Osteoblast (primary cell): ENCODE measurements around the gene SAA4. TPM values are rescaled to one million over a fixed set of nuclear protein-coding genes. Genes with fewer than 3 reads are reported as not detected.

ENCODE experiments used
- DNase-seq: peaks from one replicate; pipeline ENCODE4 v3.0.0; 2011; ENCODE audit warnings: low spot score, mixed read lengths; ENCODE audit not compliant: insufficient read length; ENCODE audit errors: missing footprints
- H2AFZ ChIP-seq: 2 replicates; pipeline ENCODE4 v1.6.0; 2011; ENCODE audit warnings: mild to moderate bottlenecking, low read length
- H3K27ac ChIP-seq: 2 replicates; pipeline ENCODE4 v1.5.1; 2011; ENCODE audit warnings: mild to moderate bottlenecking, low read depth, low read length, moderate library complexity
- H3K27me3 ChIP-seq: 2 replicates; pipeline ENCODE4 v1.6.0; 2012; ENCODE audit warnings: mild to moderate bottlenecking, control low read depth, inconsistent platforms, low read length, moderate library complexity; ENCODE audit not compliant: insufficient read depth
- H3K36me3 ChIP-seq: 2 replicates; pipeline ENCODE4 v1.5.1; 2011; ENCODE audit warnings: mild to moderate bottlenecking, low read length, control low read depth, moderate library complexity; ENCODE audit not compliant: insufficient read depth
- H3K4me1 ChIP-seq: 2 replicates; pipeline ENCODE4 v1.5.1; 2011; ENCODE audit warnings: mild to moderate bottlenecking, low read length, control low read depth, moderate library complexity; ENCODE audit not compliant: insufficient read depth
- H3K4me2 ChIP-seq: 2 replicates; pipeline ENCODE4 v1.6.0; 2011; ENCODE audit warnings: mild to moderate bottlenecking, low read length; ENCODE audit not compliant: insufficient read depth
- H3K4me3 ChIP-seq: fragments of 200-600 bp; sonication (generic); 3 replicates; pipeline ENCODE4 v1.5.1; 2012; ENCODE audit warnings: mild to moderate bottlenecking, low read length, inconsistent platforms; ENCODE audit not compliant: insufficient read depth
- H3K79me2 ChIP-seq: 2 replicates; pipeline ENCODE4 v1.6.0; 2012; ENCODE audit warnings: mild to moderate bottlenecking, low read length, control low read depth, inconsistent platforms; ENCODE audit not compliant: insufficient read depth
- H3K9me3 ChIP-seq: 2 replicates; pipeline ENCODE4 v1.5.1; 2011; ENCODE audit warnings: low read depth, low read length, control low read depth
- H4K20me1 ChIP-seq: 2 replicates; pipeline ENCODE4 v1.6.0; 2012; ENCODE audit warnings: mild to moderate bottlenecking, low read length, control low read depth; ENCODE audit not compliant: insufficient read depth
- total RNA-seq: library from RNA; depleted of rRNA; stranded (reverse); fragments of >200 nt; gene quantifications from 2 replicates; pipeline ENCODE4 v1.2.3, GENCODE V29; 2012
- TF ChIP-seq, protein P1 (sequence below): IDR thresholded peaks from 2 replicates; pipeline ENCODE4 v1.5.1; 2011; ENCODE audit warnings: mild to moderate bottlenecking, low read depth, low read length, moderate library complexity; ENCODE audit errors: extremely low read depth

The SAA4 gene
- total RNA-seq, 1 donor = not detected

DNA sequence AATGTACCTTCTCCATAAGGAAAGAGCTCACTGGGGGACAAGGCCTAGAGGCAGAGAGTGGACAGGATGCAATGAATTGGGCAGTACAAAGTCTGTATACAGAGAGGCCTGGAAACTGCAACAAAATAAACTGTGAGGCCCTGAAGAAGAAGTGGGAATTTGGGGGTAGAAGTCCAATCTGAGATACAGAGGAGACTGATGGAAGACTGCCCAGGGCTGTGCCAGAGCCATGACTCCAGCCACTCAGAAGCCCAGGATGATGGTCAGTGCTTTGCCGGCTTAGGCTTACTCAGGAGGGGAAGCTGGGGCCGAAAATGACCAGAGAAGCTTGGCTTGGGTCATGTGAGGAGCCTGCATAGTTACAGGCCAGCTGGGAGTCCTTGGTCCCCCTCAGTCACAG lies 5.7 kb downstream of the SAA4 start:
- Histone ChIP-seq H3K36me3 (no peaks in the 10 kb centered on the region), H3K27ac (no peak overlapping the region), H3K4me3 (no peak overlapping the region), H2AFZ (no peak overlapping the region), H3K4me1 (no peaks in the 10 kb centered on the region), H3K27me3 (peaks cover 4% of the 10 kb centered on the region), H3K9me3 (no peaks in the 10 kb centered on the region), H4K20me1 (no peaks in the 10 kb centered on the region), H3K4me2 (no peak overlapping the region), H3K79me2 (no peaks in the 10 kb centered on the region)
- DNase-seq = no peak
- TF ChIP-seq, protein P1, sequence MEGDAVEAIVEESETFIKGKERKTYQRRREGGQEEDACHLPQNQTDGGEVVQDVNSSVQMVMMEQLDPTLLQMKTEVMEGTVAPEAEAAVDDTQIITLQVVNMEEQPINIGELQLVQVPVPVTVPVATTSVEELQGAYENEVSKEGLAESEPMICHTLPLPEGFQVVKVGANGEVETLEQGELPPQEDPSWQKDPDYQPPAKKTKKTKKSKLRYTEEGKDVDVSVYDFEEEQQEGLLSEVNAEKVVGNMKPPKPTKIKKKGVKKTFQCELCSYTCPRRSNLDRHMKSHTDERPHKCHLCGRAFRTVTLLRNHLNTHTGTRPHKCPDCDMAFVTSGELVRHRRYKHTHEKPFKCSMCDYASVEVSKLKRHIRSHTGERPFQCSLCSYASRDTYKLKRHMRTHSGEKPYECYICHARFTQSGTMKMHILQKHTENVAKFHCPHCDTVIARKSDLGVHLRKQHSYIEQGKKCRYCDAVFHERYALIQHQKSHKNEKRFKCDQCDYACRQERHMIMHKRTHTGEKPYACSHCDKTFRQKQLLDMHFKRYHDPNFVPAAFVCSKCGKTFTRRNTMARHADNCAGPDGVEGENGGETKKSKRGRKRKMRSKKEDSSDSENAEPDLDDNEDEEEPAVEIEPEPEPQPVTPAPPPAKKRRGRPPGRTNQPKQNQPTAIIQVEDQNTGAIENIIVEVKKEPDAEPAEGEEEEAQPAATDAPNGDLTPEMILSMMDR = no peak

DNA sequence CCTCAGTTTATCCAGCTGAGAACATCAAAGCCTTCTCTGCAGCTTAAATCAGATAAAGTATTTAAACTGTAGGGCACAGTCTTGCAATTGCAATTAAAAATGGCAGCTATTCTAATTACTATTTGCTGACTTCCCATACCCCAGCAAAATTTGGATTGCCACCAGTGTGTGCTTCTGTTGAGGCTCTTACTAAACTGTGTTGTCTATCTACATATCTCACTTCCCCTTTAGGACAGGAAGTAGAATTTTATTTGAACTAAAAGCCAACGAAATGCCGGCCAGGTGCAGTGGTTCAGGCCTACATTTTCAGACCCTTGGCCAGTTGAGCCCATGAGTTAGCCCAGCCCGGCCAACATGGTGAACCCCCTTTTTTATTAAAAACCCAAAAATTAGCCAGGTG lies 7.1 kb downstream of the SAA4 start:
- Histone ChIP-seq H3K4me2 (no peak overlapping the region), H3K4me3 (no peak overlapping the region), H3K36me3 (no peaks in the 10 kb centered on the region), H4K20me1 (no peaks in the 10 kb centered on the region), H3K27me3 (peaks cover 2% of the 10 kb centered on the region), H3K79me2 (no peaks in the 10 kb centered on the region), H3K9me3 (no peaks in the 10 kb centered on the region), H3K4me1 (no peaks in the 10 kb centered on the region), H2AFZ (no peak overlapping the region), H3K27ac (no peak overlapping the region)
- TF ChIP-seq, protein P1 = no peak
- no peak for DNase-seq

DNA sequence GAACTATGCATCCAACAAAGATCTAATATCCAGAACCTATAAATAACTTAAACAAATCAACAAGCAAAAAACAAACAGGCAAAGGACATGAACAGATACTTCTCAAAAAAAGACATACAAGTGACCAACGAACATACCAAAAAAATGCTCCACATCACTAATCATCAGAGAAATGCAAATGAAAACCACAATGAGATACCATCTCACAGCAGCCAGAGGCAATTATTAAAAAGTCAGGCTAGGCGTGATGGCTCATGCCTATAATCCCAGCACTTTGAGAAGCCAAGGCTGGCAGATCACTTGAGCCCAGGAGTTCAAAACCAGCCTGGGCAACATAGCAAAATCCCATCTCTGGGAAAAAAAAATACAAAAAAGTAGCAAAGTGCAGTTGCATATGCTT lies 10.7 kb downstream of the SAA4 start:
- Histone ChIP-seq H3K4me2 (no peak overlapping the region), H4K20me1 (no peaks in the 10 kb centered on the region), H3K36me3 (no peaks in the 10 kb centered on the region), H3K9me3 (no peaks in the 10 kb centered on the region), H3K79me2 (no peaks in the 10 kb centered on the region), H3K27me3 (peaks cover 2% of the 10 kb centered on the region), H2AFZ (no peak overlapping the region), H3K27ac (no peak overlapping the region), H3K4me3 (no peak overlapping the region), H3K4me1 (no peaks in the 10 kb centered on the region)
- TF ChIP-seq, protein P1 = no peak
- no peak for DNase-seq

DNA sequence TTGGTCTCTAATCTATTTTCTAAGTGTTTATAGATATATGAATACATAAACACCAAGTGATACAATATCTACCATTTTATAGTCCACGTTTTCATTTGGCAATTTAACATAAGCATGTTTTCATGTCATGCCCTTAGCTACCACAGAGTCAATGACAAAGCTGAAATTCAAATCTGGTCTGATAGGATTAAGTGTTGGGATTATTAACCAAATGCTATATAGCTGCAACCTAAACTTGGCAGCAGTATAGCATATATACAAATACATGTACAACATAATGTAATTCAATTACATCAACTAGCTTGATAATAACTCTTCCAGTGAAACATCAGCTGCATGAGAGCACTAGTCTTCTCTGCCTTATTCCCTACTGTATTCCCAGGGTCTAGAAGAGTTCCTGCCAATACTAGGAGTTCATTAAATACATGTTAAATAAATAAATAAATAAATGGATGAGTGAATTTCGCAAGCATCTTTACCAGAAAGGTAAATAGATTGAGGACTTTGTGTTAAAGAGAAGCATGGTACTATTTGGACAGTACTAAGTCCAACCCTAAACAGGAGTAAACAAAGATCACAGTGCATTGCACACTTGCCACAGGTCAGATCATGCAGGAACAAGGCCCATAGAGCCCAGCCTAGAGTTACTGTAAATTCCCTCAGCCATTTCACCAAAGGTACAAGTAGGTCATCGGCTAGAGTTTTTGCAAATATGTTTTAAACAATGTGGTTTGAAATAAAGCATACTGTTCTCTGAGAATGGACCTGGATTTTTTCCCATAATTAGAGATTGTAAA lies 12.8 kb downstream of the SAA4 start:
- DNase-seq = no peak
- Histone ChIP-seq H4K20me1 (no peaks in the 10 kb centered on the region), H2AFZ (no peak overlapping the region), H3K9me3 (no peaks in the 10 kb centered on the region), H3K4me3 (no peak overlapping the region), H3K27me3 (peaks cover 5% of the 10 kb centered on the region), H3K36me3 (no peaks in the 10 kb centered on the region), H3K27ac (no peak overlapping the region), H3K4me1 (no peaks in the 10 kb centered on the region), H3K79me2 (no peaks in the 10 kb centered on the region), H3K4me2 (no peak overlapping the region)
- TF ChIP-seq, protein P1 = no peak
